ENCODE data around the gene ENTPD2. TPM values are rescaled to one million over a fixed set of nuclear protein-coding genes. Genes with fewer than 3 reads are reported as not detected.
A peak's percentile ranks its signal among the peaks of the same experiment; 100 is the strongest.

Gene ENTPD2
- total RNA-seq, 4 donors from 2014 or later = 7.0 to 21.0 (median 18.1) TPM

GRCh38 chr9:137045294-137046087, 8.4 kb downstream of the ENTPD2 start:
- Histone ChIP-seq H3K4me3 (peak overlapping the region; percentile 25 to 76 (median 60)), H3K36me3 (peaks cover 0 to 16% (median 0%) of the 10 kb centered on the region in 3 donors), H3K27me3 (peaks cover 0 to 19% of the 10 kb centered on the region in 2 donors), H3K9me3 (no peaks in the 10 kb centered on the region), H3K4me1 (peaks cover 0 to 54% (median 25%) of the 10 kb centered on the region in 4 donors), H3K27ac (peak overlapping the region in 3 of 4 donors; percentile 20 to 75 (median 51))
- TF ChIP-seq POLR2A (IDR thresholded peaks at IDR 0.05) (no peak), EP300 (IDR thresholded peaks at IDR 0.05) (no peak), CTCF (IDR thresholded peaks at IDR 0.05) (no peak)
- 1 to 2% methylated on average over 17 to 29 of the region's 96 CpGs for WGBS, 2 donors
- no peak for DNase-seq (ENCODE audit: low spot score in 2 of 2)

- Histone ChIP-seq H3K27me3 (peaks cover 0 to 17% of the 10 kb centered on the region in 2 donors), H3K9me3 (no peaks in the 10 kb centered on the region), H3K36me3 (peaks cover 0 to 25% (median 0%) of the 10 kb centered on the region in 3 donors), H3K4me3 (peak overlapping the region; percentile 25 to 76 (median 54)), H3K27ac (peak overlapping the region in 2 of 4 donors; percentile 45 to 75), H3K4me1 (peaks cover 0 to 52% (median 25%) of the 10 kb centered on the region in 4 donors)
- TF ChIP-seq EP300 (IDR thresholded peaks at IDR 0.05) = no peak
- no peak for TF ChIP-seq POLR2A (IDR thresholded peaks at IDR 0.05)
- no peak for TF ChIP-seq CTCF (IDR thresholded peaks at IDR 0.05)
- DNase-seq (ENCODE audit: low spot score in 2 of 2) = no peak
- 24 to 31% methylated on average over 6 to 18 of the region's 18 CpGs for WGBS, 2 donors
Measured at GRCh38 chr9:137044502-137045177, 9.2 kb downstream of the ENTPD2 start.

GRCh38 chr9:137044037-137044436, 9.8 kb downstream of the ENTPD2 start:
- peak overlapping the region in 1 of 4 donors; percentile 76 for H3K4me3 ChIP-seq
- H3K36me3 ChIP-seq = peaks cover 0 to 31% (median 0%) of the 10 kb centered on the region in 3 donors
- peaks cover 0 to 46% (median 24%) of the 10 kb centered on the region in 4 donors for H3K4me1 ChIP-seq
- H3K27me3 ChIP-seq = peaks cover 0 to 11% of the 10 kb centered on the region in 2 donors
- no peaks in the 10 kb centered on the region for H3K9me3 ChIP-seq
- peak overlapping the region in 1 of 4 donors; percentile 67 for H3K27ac ChIP-seq
- 38 to 72% methylated on average over 4 to 12 of the region's 12 CpGs for WGBS, 2 donors
- TF ChIP-seq CTCF (IDR thresholded peaks at IDR 0.05) (no peak), EP300 (IDR thresholded peaks at IDR 0.05) (no peak), POLR2A (IDR thresholded peaks at IDR 0.05) (no peak)
- DNase-seq (ENCODE audit: low spot score in 2 of 2) = no peak

- Histone ChIP-seq H3K27me3 (peaks cover 0 to 1% of the 10 kb centered on the region in 2 donors), H3K4me3 (peak overlapping the region in 2 of 4 donors; percentile 9 to 76), H3K27ac (peak overlapping the region in 1 of 4 donors; percentile 67), H3K4me1 (peaks cover 0 to 40% (median 24%) of the 10 kb centered on the region in 4 donors), H3K9me3 (no peaks in the 10 kb centered on the region), H3K36me3 (peaks cover 0 to 41% (median 0%) of the 10 kb centered on the region in 3 donors)
- 68 to 69% methylated on average over 25 to 27 of the region's 36 CpGs for WGBS, 2 donors
- no peak for DNase-seq (ENCODE audit: low spot score in 2 of 2)
- no peak for TF ChIP-seq POLR2A (IDR thresholded peaks at IDR 0.05)
Measured at GRCh38 chr9:137042751-137043727, 10.8 kb downstream of the ENTPD2 start.

GRCh38 chr9:137041124-137041523, 12.7 kb downstream of the ENTPD2 start:
- peaks cover 0 to 52% (median 0%) of the 10 kb centered on the region in 3 donors for H3K36me3 ChIP-seq
- no peaks in the 10 kb centered on the region for H3K9me3 ChIP-seq
- no peak for DNase-seq (ENCODE audit: low spot score in 2 of 2)
- H3K27me3 ChIP-seq = no peaks in the 10 kb centered on the region
- WGBS, 2 donors = 45 to 55% methylated on average over 10 of the region's 16 CpGs
- H3K27ac ChIP-seq = no peak overlapping the region
- H3K4me3 ChIP-seq = peak overlapping the region in 1 of 4 donors; percentile 23
- H3K4me1 ChIP-seq = peaks cover 0 to 32% (median 18%) of the 10 kb centered on the region in 4 donors
- TF ChIP-seq EP300 (IDR thresholded peaks at IDR 0.05) (no peak), CTCF (IDR thresholded peaks at IDR 0.05) (no peak), POLR2A (IDR thresholded peaks at IDR 0.05) (no peak)

Data from tibial nerve (tissue), 4 donors.